ENCODE results near the gene FOXC1. TPM values are rescaled to one million over a fixed set of nuclear protein-coding genes. Genes with fewer than 3 reads are reported as not detected.

Gene FOXC1
- total RNA-seq, 1 experiment from 2014 or later: 16.5 TPM

GRCh38 chr6:1616701-1617463 is 7.2 kb downstream of the FOXC1 start:
- Mint-ChIP-seq H3K36me3 (ENCODE audit: insufficient read depth, unreplicated experiment) (peaks cover 30% of the 10 kb centered on the region), H3K27me3 (ENCODE audit: unreplicated experiment) (no peaks in the 10 kb centered on the region), H3K4me3 (ENCODE audit: low read depth, unreplicated experiment) (no peak overlapping the region), H3K27ac (ENCODE audit: unreplicated experiment) (no peak overlapping the region), H3K4me1 (ENCODE audit: low read depth, unreplicated experiment) (no peaks in the 10 kb centered on the region), H3K9me3 (ENCODE audit: low read depth, unreplicated experiment) (no peaks in the 10 kb centered on the region)
- DNase-seq: no peak
- intact Hi-C loops (cut with micrococcal nuclease; ENCODE audit: unreplicated experiment): no loop called here
- TF ChIP-seq CTCF (IDR thresholded peaks at IDR 0.05; ENCODE audit: unreplicated experiment): no peak
- CTCF ChIA-PET: interaction anchor here (1.0 kb wide), 1 partner anchor 10 kb away, joined by 4 read pairs; no protein-coding TSS in a partner anchor
- no TSS peak for BruUV-seq (replicated peaks)

GRCh38 chr6:1617466-1618310 is 8.0 kb downstream of the FOXC1 start:
- Mint-ChIP-seq H3K36me3 (ENCODE audit: insufficient read depth, unreplicated experiment) (peaks cover 22% of the 10 kb centered on the region), H3K9me3 (ENCODE audit: low read depth, unreplicated experiment) (no peaks in the 10 kb centered on the region), H3K27ac (ENCODE audit: unreplicated experiment) (no peak overlapping the region), H3K27me3 (ENCODE audit: unreplicated experiment) (no peaks in the 10 kb centered on the region), H3K4me1 (ENCODE audit: low read depth, unreplicated experiment) (no peaks in the 10 kb centered on the region), H3K4me3 (ENCODE audit: low read depth, unreplicated experiment) (no peak overlapping the region)
- BruUV-seq (replicated peaks): no TSS peak
- CTCF ChIA-PET: no interaction called here
- DNase-seq: no peak
- no peak for TF ChIP-seq CTCF (IDR thresholded peaks at IDR 0.05; ENCODE audit: unreplicated experiment)
- intact Hi-C loops (cut with micrococcal nuclease; ENCODE audit: unreplicated experiment): no loop called here

- no peaks in the 10 kb centered on the region for H3K4me1 Mint-ChIP-seq (ENCODE audit: low read depth, unreplicated experiment)
- TF ChIP-seq CTCF (IDR thresholded peaks at IDR 0.05; ENCODE audit: unreplicated experiment): no peak
- DNase-seq: no peak
- no TSS peak for BruUV-seq (replicated peaks)
- H3K9me3 Mint-ChIP-seq (ENCODE audit: low read depth, unreplicated experiment): no peaks in the 10 kb centered on the region
- CTCF ChIA-PET: no interaction called here
- intact Hi-C loops (cut with micrococcal nuclease; ENCODE audit: unreplicated experiment): no loop called here
- H3K27ac Mint-ChIP-seq (ENCODE audit: unreplicated experiment): no peak overlapping the region
- H3K27me3 Mint-ChIP-seq (ENCODE audit: unreplicated experiment): no peaks in the 10 kb centered on the region
- H3K4me3 Mint-ChIP-seq (ENCODE audit: low read depth, unreplicated experiment): no peak overlapping the region
- H3K36me3 Mint-ChIP-seq (ENCODE audit: insufficient read depth, unreplicated experiment): peaks cover 14% of the 10 kb centered on the region
Measured at GRCh38 chr6:1618311-1619097, 8.8 kb downstream of the FOXC1 start.

GRCh38 chr6:1619098-1619672 is 9.5 kb downstream of the FOXC1 start:
- Mint-ChIP-seq H3K36me3 (ENCODE audit: insufficient read depth, unreplicated experiment) (peaks cover 7% of the 10 kb centered on the region), H3K9me3 (ENCODE audit: low read depth, unreplicated experiment) (no peaks in the 10 kb centered on the region), H3K27ac (ENCODE audit: unreplicated experiment) (no peak overlapping the region), H3K27me3 (ENCODE audit: unreplicated experiment) (no peaks in the 10 kb centered on the region), H3K4me1 (ENCODE audit: low read depth, unreplicated experiment) (no peaks in the 10 kb centered on the region), H3K4me3 (ENCODE audit: low read depth, unreplicated experiment) (no peak overlapping the region)
- intact Hi-C loops (cut with micrococcal nuclease; ENCODE audit: unreplicated experiment): no loop called here
- BruUV-seq (replicated peaks): no TSS peak
- DNase-seq: no peak
- TF ChIP-seq CTCF (IDR thresholded peaks at IDR 0.05; ENCODE audit: unreplicated experiment): no peak
- CTCF ChIA-PET: no interaction called here
